Frontal cortex (tissue), 4 donors: Measurements from ENCODE around the gene PTPRT. TPM values are rescaled to one million over a fixed set of nuclear protein-coding genes. Genes with fewer than 3 reads are reported as not detected.

Source experiments
- DNase-seq, 2 donors: peaks; one replicate each; pipeline ENCODE4 v3.0.0; 2012; ENCODE audit warnings: low spot score in 2 of 2
- FAIRE-seq: peaks from 2 replicates; lab custom pipeline; 2012; peaks lifted over from hg19 to GRCh38; lab: Jason Lieb, UNC
- total RNA-seq: library from RNA; depleted of rRNA; stranded (reverse); fragments of >200 nt; gene quantifications from one replicate; pipeline ENCODE4 v1.2.3, GENCODE V29; 2014
- donor health status: control.
- donor health status: control.
- donor health status: control.

The PTPRT gene
- total RNA-seq, 1 donor from 2014 or later: 26.9 TPM

DNA sequence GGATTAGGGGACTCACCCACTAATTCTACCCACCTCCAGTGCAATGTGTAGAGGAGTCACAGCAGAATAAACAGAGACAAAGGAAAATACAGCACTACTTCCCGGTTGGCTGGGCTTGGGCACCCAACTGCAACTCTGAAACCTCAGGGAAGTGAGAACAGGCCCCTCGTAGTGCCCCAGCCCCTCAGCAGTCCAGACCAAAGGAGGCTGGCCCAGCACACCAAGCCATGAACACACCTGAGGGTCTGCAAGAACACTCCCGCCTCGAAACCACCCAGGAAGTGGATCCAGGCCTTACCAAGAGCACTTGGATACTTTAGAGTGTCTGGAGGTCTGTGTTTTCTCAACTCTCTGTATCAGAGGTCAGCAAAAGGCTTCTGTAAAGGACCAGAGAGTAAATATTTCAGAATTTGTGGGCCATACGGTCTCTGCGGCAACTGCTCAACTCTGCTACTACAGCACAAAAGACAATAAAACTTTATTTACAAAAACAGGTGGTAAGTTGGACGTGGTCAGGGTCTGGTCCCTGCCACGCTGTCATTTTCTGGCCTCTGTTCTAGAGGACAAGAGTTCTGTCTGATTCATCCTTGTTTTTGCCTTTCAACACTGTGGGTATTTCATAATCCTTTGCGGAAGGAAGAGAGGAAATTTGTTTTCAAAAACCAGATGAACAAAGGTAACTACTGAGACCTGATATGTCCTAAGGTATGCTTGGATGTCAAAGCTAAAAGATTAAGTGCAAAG is 154.6 kb downstream of the PTPRT start:
- no peak for FAIRE-seq
- DNase-seq: no peak

DNA sequence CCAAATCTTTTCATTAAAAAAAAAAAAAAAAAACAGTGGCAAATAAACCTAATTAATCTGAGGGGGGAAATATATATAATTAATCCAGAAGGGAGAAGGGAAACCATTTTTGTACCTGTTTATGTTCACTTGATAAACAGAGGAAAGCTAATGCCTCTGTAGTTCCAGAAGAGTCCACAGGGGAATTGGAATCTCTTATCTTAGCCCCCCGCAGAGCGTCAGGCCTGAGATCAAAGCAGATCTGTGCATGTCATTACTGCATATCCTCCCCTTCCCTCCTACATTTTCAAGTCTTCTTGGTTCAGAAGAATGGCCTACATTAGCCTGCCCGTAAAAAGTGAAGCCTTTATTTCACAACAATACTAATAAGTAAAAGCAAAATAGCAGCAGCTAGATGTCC is 157.2 kb downstream of the PTPRT start:
- FAIRE-seq (no peak), DNase-seq (no peak)

DNA sequence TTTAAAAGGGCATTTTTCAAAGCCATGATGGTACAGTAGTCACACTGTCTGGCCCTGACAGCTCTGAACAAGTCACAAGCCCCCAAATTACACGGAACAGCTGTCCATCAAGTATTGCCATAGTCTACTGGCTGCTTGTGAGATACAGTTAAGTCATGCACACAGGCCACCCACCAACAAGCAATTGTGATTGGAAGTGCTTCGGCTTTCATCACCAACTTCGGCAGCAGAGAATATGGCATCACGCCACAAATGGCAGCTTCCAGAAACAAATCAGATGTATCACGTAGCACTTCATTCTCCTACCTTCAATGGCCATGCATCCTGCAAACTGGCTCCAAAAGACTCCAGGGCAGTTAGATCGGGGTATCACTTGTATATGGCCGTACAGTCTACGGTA is 160.5 kb downstream of the PTPRT start:
- FAIRE-seq (no peak), DNase-seq (no peak)

DNA sequence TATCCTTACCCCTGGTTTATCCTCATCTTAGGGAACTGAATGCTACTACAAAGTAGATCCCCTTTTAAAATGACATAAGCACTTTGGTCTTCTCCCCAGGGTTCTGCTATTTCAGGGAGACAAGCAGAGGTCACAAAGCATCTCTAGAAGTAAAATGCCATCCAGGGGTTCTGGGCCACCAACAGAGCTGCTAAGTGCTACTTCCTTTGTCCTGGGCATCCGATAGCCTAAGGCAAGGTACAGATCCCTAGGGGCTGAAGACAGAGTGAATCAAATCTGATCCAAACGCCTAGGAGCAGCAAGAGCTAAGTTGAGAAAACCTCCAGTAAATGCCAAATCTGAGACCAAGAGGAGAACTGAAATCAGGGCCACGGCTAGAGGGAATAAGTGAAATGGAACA is 161.2 kb downstream of the PTPRT start:
- FAIRE-seq (no peak), DNase-seq (no peak)

DNA sequence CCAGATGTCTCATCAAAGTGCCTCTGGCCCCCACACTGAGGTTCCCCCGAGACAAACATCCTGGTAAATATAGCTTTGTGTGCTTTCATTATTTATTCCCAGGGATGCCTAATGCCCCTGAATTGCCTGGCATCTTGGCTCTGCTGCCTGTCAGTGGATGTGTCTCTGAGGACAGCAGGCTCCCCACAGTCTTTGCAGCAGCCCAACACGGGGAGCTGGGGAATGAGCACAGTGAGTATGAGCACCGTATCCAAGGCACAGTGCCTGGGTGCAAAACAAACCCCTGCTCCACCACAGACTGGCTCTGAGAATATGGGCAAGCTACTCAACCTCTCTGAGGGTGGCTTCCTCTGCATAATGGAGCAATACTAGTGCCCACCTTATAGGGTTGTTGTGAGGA is 165.9 kb downstream of the PTPRT start:
- DNase-seq (no peak), FAIRE-seq (no peak)

DNA sequence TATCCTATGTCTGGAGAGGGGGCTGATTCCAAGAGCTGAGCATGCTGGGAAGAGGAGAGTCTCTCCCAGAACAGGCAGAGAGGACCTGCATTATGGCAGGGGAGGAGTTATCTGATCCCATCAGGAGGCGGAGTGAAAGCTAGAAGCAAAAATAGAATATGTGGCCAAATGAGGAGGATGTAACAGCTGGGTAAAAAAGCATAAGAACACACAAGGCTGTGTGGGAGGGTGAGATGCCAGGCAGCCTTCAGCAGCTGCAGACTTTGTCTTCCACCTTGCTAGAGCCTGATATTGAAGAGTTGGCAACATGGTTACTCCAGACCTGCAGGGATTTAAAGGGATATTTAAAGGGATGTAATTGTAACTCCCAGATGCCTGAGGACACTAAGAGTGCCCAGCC is 167.1 kb downstream of the PTPRT start:
- FAIRE-seq (no peak), DNase-seq (no peak)

DNA sequence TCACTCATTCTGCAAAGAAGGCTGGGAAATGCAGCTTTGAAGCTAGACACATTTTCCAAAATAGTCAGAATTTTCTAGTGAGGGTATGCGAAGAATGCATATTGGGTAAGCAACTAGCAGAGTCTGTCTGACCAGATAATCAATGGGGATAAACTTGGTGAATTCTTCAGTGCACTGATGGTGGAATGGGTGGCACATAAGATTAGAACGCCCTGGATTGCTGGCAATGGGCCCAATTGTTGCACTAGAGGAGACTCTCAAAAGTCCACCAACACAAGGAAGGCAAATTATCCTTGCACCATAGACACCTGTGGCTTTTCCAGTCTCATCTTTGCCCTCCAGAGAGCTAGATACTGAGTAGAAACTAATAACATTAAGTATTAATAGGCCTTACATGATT is 167.6 kb downstream of the PTPRT start:
- no peak for FAIRE-seq
- no peak for DNase-seq

DNA sequence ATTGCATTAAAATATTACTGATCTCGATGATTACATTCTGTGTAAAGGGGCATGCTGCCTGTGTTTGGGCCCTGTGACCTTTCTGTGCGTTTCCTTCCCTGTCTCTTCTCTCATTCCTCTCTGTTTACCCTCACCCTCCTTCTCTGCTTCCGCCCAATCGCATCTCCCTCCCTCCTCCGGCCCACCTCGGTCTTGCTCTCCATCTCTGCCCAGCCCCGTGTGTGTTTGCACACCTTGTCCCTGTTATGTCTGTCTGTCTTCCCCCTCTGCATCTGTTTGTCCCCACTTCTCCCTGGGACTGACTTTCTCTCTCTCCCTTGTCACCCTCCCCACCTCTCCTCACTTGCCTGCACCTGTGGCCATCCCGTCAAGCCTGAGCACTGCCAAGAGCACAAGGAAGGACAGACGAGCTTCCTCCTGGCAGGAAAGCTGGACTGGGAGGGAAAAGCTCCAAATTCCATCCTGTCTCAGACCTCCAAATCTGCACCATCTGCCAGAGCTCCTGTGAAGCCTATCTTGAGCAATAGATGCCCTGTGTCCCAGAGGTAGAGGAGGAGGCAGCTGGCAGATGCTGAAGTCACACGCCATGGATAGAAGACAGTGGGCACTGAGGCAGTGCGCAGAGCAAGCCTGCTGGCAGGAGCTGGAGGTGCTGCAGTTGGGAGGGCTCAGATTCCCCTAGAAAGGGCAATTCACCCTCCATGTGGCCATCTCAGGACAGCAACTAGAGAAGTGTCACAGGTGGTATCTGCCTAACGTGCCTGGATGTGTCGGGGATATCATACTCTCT is 172.3 kb downstream of the PTPRT start:
- DNase-seq: no peak
- FAIRE-seq: no peak

DNA sequence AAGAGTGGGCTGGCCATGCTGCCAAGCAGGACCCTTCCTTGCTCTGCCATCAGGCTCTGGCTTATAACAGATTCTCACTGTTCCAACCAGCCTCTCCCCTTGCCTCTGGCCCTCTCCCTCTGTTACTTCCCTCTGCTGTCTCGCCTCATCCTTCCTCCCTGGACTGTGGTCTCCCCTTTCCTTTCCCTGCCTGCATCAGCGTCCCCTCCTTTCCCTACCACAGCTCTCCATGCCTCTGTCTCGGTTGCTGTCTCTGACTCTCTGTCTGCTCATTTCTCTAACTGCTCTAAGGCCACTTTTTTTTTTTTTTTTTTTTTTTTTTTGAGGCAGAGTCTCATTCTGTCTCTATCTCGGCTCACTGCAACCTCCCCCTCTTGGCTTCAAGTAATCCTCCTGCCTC is 173.4 kb downstream of the PTPRT start:
- FAIRE-seq (no peak), DNase-seq (no peak)

DNA sequence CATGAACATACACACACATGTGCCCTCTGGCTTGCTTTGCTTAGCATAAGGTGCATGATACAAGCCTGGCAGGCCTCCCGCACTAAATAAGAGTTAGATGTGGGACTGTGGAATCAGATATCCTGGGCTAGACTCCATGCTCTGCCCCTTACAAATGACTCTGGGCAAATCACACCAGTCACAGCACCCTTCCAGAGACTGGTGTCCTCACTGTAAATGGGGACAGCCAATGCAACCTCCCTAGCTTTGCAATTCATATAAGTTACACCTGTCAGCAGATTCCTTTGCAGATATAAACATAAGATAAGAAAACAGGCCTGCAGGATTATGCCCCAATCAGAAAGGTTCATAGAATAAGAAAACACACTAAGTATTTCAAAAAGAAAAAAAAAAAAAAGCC is 174.1 kb downstream of the PTPRT start:
- DNase-seq: no peak
- FAIRE-seq: no peak

DNA sequence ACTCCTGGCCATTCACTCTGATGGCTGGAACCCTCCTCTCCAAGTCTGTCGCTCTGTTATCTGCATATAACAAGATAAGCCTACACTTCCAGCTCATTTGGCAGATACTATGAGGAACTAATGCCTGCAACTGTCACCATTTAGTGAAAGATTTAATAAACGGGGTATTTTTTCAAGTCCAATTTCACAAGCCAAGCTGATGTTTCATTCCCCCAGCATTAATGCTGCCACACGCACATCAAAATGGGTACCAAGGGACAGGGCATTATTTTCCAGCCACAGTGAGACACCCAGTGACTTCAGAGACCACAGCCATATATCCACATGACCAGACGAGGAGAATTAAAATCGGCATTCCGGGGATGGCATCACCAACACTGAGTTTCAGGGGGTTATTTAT is 175.5 kb downstream of the PTPRT start:
- no peak for FAIRE-seq
- no peak for DNase-seq

DNA sequence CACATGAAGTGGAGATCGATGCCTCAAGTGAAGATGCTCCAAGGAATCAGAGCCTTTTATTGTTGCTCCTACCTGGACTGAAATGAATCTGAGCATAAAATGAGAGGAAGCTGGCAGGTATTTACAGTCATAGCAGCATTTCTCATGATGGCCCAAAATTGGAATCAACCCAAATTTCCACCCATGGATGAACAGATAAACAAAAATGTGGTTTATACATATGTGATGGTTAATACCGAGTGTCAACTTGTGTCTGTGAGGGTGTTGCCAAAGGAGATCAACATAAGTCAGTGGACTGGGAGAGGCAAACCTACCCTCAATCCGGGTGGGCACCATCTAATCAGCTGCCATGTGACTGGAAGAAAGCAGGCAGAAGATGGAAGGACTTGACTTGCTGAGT is 178.2 kb downstream of the PTPRT start:
- FAIRE-seq (no peak), DNase-seq (no peak)

DNA sequence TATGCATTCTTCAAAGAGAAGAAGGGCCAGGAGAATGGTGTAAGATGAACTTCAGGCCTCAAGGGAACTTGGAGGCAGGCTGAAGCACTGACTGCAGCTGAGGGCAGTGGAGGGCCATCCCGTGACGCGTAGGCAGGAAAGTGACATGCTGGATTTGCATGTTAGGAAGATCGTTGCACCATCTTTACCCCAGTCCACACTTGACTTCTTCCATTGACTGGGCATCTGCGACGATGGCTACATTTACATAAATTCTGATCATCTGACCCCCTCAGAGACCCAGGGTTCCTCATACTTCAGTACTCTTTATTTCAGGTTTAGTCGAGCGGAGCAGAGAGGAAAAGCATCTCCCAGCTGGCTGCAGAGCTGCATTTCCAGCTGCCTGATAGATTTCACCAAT is 180.2 kb downstream of the PTPRT start:
- DNase-seq (no peak), FAIRE-seq (no peak)

DNA sequence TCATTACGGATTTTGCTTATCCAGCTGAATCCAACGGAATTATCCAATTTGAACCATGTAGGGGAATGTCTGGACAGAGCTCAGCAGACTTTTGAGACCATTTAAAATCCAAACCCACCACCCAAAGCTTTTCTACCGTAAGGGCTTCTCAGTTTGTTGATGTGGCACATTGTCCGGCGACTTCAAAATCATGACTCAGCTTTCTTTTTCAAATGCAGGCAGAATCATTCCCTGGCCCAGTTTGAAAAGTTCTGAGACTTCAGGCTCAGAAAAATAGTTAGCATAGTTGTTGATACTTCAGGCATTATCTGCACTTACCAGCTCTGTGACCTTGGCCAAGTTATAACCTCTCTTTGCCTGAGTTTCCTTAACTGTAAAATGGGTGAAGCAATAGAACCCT is 182.2 kb downstream of the PTPRT start:
- FAIRE-seq (no peak), DNase-seq (no peak)

DNA sequence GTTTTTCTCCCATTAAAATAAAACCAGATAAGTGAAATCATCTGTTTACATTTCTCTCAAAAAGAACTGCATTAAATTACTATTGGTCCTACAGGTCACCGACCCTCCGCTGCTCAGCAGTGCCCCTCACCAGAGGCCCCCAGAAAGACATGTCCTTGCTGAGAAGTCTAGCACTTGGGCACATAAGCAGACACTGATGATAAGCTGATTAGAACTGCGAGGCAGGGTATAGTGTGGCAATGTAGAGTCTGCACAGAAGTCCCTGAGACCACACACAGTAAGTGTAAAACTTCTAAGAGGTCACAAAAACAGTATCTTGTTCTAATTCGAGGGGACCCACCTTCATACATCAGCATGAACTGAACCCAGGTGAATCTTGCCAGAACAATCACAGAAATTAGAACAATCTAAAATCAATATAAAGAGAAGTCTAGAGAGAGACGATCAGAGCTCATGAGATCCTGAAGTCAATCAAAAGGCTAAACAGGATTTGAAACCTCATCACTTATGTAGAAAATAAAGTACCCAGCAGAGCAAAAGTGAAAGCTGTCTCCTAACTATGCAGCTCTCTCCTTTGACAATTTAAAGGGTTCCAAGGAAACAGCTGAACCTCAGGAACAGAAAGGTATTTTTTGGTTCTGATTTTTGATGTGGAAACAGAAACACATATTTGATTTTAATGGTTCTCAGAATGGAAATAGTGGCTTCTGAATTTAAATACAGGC is 182.9 kb downstream of the PTPRT start:
- no peak for DNase-seq
- FAIRE-seq: no peak

DNA sequence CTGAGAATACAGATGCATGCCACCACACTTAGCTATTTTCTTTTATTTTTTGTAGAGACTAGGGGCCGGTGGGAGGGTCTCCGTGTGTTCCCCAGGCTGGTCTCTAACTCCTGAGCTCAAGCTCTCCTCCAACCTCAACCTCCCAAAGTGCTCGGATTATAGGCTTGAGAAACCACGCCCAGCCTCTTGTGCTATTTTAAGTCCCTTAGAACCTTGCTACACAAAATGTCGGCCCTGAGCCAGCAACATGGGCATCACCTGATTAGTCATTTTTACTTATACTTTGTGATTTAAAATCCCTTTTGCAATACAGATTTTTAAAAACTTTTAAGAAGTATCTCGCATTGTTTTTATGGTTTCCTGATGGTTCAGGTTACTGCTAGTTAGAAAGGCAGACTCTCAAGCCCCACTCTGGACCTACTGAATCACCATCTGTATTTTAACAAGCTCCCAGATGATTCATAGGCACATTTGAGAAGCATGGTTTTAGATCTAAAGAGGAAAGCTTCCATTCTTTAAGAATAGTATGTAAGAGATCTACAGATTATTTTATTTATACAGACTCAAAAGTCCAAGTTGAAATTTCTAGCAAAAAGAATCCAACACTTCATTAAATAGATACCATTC is 186.3 kb downstream of the PTPRT start:
- DNase-seq (no peak), FAIRE-seq (no peak)

DNA sequence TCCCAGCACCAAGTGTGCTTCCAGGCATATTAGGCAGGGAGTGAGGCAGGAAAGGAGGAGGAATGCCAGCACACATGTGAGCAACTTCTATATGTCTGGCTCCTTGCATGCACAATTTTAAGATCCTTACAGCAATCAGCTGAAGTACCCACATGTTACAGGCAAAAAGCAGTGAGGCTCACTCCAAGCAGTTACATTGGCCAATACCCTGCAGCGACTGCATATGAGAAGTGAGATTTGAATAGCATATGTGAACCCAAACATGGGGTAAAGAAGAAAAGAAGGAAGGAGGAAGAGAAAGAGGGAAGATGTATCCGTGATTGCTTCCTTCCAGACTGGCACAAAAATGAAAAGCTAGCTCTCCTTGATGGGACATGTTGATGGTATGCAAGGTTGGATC is 193.6 kb downstream of the PTPRT start:
- DNase-seq: no peak

DNA sequence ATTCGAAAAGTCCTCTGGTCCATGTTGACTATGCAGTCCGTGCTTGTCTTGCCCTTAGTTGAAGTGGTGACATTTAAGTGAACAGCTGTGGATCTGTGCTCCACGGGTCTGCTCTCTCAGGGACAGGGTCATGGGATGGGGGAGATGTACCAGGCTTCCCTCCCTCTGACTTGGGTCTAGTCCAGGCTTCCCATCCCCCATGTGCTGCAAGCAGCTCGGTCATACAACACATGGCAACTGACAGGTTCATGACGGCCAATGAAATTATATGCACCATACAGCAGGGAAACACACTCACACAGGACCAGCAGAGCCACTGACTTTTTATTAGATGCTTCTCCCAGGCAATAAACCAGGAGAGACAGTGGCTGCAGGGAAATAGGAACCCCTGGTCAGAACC is 201.4 kb downstream of the PTPRT start:
- FAIRE-seq: no peak

More for the DNA sequence above, 193.6 kb downstream of the PTPRT start:
- FAIRE-seq: no peak

DNA sequence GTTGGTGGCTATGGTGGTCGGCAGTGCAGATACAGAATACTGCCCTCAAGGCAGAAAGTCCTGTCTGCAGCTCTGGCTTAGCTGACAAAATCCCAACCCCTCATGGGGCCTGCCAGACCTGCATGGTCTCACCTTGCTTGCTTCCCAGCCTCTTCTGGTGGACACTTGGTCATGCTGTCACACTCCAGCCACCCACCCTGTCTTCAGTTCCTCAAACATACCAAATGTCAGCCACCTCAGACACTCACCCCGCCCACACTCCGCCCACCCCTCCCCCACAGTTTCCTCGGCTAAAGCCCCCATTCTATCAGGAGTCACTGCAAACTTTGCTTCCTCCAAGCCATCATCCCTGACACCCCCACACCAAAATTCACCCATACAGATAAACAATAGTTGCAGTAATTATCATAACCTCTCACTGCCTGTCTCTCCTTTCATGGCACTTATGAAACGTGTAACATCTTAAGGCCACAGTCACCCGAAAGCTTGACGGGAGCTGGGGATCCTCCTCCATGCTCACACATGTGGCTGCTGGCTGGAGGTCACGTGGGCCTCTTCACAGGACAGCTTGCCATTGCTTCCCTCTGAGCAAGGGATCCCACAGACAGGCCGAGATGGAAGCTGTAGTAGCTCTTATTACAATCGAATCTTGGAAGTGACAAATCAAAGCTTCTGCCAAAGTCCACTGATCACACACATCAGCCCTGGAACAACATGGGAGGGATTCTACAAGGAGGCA is 202.2 kb downstream of the PTPRT start:
- FAIRE-seq (no peak), DNase-seq (no peak)

More for the DNA sequence above, 201.4 kb downstream of the PTPRT start:
- DNase-seq: no peak
